Stimulated activated CD8-positive, alpha-beta memory T cell treated with anti-CD3 and anti-CD28 coated beads, Interleukin-15, amount 100 ng/mL, for 1 hour (primary cell): ENCODE results near the gene SNAPC1.
"Not testable (repeated sequence)": the region's sequence is repeated elsewhere in the genome, so short reads cannot be mapped to it uniquely, and the experiment has no call there.

Experiments used
- DNase-seq: peaks from one replicate; pipeline ENCODE4 v3.0.0-alpha.2; 2020; ENCODE audit warnings: low read depth

SNAPC1 gene

DNA sequence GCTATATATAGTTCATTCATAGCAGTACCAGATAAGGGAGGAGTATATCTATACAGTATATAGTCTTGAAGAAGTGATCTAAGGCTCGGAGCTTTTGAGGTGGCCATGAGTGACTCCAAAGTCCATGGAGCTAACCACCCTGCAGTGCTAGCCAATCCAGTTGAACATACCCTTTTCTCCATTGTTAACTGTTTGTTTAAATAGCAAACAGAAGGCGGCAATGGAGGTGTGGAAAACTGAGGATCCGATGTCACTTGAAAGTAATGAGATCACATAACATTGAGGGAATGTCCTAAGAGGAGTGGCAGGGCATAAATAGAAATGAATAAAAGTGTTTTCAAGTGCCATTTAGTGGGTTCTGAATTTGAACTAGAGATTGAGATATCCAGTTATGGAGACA, 12.4 kb upstream of the SNAPC1 start:
- DNase-seq, result no peak

DNA sequence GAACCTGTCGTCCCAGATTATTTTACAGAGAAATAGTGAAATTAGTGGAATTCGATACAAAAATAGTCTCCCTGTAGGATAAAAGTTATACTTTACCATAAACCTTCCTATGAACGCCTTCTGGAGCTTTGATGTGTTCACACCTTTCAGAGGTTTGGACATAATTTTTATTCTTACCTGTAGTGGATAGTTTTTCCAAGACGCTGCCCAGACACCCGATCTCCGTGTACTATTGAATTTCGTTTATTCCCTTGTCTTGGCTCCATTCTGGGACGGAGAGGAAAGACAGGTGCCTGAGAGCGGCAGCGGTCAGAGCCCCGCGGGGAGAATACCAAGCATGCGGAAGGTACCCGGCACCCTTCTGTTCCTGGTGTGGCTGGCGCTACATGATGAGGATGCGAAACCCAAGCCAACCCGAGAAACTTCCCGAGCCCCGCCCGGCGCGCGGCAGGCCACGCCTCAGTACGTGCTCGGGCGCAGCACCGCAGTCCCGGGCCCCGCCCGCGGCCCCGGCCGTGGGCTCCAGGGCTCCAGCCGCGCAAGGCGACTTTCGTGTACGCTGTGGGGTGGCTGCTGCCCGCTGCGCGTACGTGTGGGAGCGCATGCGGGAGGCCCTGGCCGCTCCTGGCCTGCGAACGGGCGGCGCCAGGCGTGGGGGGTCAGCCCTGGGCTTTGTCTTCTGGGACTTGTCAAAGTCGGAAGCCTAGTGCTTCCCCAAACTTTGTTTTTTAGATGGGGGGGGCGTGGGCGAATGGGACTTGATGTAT, 11.3 kb upstream of the SNAPC1 start:
- DNase-seq, result peak; percentile 45

DNA sequence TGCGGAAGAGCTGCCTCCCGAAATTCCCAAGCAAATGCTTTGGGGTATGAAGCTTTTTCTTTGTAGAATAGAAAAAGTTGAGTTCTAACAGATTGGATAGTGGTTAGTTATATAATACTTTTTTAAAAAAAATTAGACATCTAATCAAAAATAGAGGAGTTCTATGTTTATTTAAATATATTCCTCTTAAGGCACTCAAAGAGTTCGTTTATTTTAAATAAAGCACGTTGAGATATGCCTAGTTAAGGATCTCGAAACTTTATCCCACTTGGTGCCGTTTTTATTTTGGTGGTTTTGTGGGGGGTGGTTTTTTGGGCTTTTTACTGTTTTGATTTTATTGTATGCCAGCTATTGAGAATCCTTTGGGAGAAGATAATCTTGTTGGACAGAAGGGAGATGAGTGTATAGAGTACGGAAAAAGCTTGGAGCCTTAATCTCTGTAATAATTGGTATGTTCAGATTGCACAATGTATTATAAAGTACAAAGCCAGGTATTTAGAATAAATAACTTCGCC, 10.7 kb upstream of the SNAPC1 start:
- DNase-seq, result no peak

DNA sequence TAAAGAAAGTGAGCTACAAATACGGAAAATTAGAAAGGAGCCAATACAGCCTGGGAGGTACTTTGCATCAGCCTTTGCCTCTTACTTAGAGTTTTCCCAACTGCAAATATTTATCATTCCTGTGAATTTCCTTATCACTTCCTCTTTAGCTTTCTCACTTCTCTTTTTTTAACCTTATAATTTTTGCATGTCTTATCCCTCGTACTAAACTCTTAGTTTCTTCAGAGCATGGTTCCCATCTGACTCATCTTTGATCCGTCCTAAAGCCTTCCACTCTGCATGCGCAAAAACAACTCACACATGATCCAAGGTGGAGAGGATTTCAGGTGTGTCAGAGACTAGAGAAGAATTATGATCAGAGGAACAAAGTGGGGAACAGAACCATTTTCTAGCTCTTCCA, 9.6 kb upstream of the SNAPC1 start:
- DNase-seq, result no peak

DNA sequence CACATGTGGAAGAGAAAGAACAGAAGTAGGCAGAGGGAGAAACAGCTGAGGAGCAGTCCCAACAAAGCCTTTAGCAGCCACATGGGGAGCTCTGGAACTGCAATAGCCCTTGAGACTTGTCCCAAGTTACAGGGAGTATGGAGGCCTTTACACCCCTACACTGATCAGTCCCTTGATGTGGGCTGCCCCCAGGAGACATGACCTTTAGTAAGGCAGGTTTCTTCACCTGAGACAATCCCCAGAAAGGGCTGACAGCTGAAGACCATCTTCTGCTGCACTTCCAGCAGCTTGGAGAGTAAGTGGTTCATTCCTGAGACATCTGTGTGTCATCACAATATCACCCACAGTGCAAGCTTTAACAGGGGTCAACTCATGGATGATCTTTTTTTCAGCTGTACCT, 8.6 kb upstream of the SNAPC1 start:
- DNase-seq, result no peak

DNA sequence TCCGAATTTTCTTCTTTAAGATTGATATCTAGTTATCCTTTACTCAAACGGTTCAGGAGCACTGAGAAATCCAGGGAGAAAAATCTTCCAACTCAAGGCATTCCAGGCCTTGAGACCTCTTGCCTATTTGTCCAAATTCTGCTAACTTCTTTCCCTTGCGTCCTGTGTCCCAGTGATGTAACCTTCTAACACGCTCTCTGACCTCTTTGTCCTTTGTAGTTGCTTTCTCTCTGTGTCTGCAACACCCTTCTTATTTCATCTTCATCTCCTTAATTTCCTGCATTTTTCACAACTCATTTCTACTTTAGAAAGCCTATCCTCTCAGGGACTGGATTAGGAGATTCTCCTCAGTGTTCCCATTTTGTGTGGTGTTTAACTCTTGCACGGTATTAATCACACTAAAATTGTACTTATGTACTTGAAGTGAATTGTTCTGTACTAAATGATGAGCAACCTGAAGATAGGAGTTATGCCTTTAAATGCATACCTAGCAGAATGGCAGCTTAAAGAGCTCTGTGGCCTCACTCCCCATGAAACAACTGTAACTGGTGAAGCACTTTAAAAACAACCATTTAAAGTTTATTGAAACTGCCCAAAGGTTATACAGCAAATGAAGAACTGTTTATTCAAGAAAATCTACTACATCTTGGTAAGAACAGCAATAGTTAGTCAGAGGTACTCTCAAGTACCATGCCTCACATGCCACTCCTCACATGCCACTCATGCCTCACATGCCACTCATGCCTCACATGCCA, 7.4 kb upstream of the SNAPC1 start:
- no peak for DNase-seq

DNA sequence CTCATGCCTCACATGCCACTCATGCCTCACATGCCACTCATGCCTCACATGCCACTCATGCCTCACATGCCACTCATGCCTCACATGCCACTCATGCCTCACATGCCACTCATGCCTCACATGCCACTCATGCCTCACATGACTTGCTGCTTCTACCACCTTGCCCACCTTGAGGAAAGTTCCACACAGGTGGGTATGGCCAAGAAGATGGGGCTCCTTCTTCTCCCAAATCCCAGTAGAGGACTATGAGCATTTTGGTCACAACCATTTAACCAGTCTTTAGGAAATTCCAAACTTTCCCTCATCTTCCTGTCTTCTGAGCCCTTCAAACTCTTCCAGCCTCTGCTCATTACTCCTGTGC, 6.9 kb upstream of the SNAPC1 start:
- not testable (repeated sequence) for DNase-seq

DNA sequence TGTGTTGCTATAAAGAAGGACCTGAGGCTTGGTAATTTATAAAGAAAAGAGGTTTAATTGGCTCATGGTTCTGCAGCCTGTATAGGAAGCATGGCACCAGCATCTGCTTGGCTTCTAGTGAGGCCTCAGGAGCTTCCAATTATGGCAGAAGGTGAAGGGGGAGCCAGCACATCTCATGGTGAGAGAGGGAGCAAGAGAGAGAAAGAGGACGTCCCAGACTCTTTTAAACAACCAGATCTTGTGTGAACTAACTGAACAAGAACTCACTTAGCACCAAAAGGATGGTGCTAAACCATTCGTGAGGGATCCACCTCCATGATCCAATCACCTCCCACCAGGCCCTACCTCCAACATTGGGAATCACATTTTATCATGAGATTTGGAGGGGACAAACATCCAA, 6.1 kb upstream of the SNAPC1 start:
- no peak for DNase-seq

DNA sequence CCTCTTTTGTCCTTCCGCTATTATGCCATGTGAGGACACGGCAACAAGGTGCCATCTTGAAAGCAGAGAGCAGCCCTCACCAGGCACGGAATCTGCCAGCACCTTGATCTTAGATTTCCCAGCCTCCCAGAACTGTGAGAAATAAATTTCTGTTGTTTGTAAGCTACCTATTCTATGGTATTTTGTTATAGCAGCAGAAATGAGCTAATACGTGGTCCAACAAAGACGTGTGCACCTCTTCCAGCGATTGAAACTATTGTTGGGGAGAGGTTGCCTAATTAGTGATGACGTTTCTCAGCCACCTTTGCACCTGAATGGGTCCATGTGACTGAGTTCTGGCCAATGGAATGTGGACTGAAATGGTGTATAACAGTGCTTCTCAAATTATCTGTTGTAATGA, 2.3 kb upstream of the SNAPC1 start:
- no peak for DNase-seq

DNA sequence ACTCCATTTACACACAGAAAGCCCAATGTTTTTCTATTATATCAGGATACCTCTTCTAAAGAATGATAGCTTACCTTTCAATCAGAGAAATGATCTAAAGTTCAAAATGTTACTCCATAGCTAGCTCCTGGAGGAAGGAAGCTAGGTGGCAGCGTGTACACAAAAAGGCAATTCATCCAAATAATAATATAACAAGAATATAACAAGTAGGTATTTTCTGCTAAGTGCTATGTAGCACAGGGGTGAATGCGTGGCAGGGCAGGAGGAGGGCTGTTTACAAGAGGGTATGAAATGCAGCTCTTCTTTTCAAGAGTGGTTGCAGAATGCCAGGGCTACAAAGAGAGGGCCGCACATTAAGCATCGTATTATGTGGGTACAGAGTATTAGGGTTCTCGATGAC, 663 bp upstream of the SNAPC1 start:
- DNase-seq, result no peak

DNA sequence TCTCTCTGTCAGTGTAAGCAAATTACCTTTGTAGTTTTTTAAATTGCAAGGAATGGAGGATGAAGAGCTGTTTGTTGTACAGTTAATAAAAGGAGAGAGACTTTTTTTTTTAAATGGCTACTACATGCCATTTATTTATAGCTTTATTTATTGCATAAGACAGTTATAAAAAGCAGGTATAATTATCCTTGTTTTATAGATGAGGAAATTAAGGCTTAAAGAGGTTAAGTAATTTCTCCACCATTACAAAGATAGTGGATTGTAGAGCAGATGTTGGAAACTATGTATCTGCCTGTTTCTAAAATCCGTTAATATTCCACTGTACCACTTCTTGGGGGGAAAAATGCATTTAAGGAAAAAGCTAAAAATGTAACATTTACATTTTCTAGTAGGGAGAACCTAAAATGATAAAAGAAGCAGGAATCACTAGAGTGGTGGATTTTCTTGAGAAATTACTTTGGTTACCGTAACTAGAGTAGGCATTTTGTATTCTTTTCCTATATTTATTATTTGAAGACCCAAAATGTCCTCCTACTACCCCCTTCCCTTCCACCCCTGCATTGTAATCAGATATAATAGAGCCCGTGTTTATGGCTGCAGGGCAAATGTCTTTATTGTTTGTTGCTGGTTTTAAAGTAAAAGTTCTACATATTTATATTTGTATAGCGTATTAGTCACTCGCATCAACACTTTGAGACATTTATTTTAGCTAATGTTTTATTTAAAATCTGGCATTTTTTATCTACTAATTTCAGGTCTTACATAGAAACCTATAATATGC, 2.3 kb downstream of the SNAPC1 start:
- no peak for DNase-seq

DNA sequence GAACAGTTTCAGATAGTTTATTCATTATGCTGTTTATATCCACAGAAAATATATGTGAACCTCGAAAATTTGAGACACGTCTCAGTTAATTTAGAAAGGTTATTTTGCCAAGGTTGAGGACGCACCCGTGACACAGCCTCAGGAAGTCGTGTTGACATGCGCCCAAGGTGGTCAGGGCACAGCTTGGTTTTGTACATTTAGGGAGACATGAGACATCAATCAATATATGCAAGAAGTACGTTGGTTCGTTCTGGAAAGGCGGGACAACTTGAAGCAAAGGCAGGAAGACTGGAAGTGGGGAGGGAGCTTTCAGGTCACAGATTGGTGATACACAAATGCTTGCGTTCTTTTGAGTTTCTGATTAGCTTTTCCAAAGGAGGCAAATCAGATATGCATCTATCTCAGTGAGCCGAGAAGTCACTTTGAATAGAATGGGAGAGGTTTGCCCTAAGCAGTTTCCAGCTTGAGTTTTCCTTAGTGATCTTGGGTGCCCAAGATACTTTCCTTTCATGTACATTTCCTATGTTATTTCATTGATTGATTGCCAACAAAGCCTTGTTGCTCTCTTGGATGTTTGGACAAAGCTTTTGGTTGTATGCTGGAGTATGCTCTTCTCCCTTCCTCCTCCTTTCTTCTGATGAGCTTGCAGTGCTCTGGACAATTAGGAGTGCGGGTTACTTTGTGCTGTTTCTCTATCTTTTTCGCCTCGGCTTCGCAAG, 3.2 kb downstream of the SNAPC1 start:
- no peak for DNase-seq

DNA sequence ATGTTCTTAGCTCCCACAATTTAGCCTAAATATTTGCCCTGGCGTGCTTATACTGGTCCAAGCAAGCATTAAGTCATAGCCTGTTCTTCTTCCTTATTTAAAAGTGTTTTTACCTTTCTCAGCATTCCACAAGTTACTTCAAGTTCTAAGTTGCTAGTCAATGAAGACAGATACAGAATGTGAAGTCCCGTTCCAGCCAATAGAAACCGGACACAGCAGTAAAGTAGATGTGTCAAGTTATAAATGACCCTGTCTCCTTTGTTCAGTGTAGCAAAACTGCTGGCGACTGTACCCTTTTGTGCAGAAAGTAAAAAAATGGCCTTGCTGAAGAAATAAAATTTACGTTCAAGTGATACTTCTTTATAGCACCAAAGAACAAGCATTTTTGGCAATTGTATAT, 3.9 kb downstream of the SNAPC1 start:
- DNase-seq, result no peak

DNA sequence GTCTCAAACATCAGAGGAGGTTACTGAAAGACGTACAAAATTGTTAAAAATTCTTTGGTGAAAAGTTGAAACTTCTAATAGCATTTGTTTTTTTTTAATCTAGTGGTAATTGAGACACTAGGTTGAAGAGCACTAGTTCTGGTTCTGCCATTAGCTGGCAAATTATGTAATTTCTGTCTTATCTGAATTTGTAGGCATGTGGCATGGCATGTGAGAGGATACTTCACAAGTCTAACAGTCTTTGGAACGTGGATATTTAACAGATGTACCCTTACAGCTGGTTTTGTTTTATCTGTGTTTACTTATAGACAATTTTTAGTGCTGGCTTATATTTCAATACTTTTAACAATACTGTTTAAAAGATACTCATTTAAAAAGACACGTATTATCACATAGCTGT, 6.0 kb downstream of the SNAPC1 start:
- DNase-seq, result no peak

DNA sequence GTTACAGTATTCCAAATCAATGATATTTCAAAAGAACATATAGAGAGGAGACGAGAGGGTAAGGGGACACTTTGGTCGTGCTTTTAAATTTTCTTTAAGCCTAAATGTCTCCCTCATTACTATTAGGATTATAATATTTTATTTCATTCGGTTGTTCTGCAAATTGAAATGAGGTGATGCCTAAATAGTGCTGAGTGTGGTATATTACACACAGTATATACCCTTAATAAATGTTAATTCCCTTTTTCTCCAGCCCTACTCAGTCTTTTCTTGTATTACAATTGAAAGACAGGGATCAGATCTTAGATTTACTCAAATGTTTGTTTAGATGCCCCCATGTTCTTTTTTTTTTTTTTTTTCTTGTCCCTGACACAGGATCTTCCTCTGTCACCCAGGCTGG, 7.7 kb downstream of the SNAPC1 start:
- no peak for DNase-seq

DNA sequence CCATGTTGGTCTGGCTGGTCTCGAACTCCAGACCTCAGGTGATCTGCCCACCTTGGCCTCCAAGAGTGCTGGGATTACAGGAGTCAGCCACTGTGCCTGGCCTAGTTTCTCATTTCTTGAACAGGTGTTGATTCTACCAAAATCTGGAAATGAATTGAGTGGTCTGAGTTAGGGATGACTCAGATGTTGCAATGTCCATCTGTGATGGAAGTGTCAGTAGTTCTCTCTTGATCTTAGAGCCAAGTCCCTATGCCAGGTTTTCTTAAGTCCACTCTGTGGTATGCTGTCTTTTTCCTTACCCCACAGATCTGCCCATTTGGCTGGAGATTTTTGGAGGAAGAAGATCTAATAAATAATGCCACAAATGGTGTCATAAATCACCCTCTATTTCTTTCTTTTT, 12.6 kb downstream of the SNAPC1 start:
- DNase-seq, result no peak

DNA sequence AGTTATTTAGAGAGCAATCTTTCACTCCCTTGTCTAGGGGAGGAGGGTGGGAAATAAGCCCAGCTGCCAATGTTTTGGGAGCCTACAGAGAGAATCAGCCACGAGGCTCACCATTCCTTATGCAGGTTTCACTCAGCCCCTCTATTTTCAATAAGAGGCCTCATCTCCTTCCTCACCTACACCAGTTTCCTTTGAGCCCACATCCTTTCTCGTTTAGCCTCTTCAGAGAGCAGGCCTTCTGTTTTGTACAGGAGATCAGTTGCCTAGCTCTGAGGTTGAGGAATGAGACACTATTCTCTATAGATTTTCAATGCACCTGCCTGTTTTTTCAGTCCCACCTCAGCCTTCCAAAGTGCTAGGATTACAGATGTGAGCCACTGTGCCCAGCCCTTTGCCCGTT, 17.9 kb downstream of the SNAPC1 start:
- no peak for DNase-seq

DNA sequence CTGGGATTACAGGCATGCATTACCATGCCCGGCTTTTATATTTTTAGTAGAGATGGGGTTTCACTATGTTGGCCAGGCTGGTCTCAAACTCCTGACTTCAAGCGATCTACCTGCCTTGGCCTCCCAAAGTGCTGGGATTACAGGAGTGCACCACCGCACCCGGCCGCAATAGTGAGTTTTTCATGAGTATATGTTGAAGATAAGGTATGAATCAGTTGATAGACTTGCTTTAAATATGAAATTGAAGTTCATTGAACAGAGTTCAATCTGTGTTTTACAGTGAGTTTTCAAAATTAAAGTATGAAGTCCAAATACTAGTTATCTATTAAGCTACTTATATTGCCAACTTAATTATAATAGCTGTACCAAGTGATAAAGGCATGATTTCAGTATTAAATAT, 35.1 kb downstream of the SNAPC1 start:
- DNase-seq, result no peak

DNA sequence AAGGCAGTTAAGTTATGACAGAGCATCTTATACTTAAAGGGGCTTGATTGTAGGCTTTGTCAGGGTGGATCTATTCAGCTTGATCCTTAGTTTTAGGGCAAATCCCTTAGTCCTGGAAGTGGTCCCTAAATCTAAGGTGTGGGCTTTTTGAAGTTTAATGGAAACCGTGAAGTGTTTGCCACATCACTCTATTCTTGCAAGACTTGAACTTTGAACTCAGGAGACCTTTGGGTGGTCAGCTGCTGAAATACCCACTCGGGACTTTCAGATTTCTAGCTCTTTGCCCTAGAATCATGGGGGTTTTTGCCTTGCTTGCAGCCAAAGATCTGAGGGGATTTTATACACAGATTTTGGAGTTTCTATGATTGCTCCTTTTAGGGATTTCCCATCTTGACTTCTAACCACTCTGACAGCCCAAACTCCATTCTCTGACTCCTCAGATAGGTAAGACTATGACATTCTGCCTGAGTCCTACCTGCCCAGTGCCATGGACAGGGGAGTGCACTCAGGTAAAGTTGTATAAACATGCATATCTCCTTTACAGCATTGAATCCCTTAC, 39.9 kb downstream of the SNAPC1 start:
- no peak for DNase-seq

DNA sequence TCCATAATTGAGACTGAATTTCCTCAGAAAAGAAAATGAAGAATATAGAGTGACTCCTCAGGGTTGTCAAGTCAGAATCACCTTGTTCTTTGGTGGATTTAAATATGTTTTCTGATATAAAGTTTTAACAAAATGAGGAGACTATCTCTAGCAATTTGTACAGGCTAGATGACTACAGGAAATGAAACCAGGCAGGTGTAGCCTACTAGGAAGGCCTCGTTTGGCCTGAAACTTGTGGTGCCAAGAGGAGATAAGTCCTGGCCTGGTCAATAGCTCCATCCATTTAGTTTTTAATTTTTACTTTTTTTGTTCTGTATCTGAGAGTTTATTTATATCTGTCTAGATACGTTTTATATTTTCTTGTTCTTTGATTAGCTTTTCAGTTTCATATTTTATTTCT, 41.5 kb downstream of the SNAPC1 start:
- no peak for DNase-seq

DNA sequence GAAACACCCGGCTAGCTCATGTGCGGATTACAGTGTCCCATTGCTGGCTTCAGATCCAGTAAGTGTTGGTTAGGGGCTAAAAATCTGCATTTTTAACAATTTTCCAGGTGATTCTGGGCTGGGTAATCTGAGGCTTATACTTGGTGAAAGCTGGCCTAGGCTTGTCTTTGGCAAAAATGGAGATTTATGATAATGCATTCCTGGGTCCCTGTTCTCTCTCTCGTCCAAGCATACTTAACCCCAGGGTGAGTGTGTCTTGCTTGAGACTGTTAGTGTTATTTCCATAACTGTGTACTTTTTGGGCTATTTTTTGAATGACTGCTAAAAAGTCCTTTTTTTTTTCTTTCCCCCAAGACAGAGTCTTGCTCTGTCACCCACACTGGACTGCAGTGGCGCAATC, 43.2 kb downstream of the SNAPC1 start:
- DNase-seq, result no peak

DNA sequence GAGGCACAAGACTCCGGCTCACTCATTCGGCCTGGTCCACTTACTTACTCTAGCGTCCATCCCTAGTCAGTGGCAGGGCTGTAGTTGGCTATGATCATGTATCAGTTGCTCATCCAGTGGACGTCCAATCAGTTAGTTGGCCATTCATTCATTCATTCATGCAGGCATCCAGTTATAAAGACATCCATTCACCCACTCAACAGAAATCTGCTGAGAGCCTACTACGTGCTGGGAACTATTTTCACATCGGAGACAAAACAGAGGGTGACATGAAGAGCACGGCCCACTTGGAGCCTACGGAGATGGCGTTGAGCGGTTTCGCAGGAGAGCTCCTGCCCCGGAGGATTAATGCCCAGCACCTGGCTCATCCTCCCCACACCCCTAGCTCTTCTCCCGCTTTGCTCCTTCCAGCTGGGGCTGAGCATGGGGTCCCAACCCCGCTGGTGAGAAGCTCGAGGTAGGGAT, 49.7 kb downstream of the SNAPC1 start:
- no peak for DNase-seq
